ENCODE data around the gene YAF2. TPM values are rescaled to one million over a fixed set of nuclear protein-coding genes. Genes with fewer than 3 reads are reported as not detected.

Gene YAF2
- total RNA-seq, 4 donors from 2014 or later, result 22.7 to 55.4 (median 24.5) TPM

GRCh38 chr12:42145197-42145549 lies 92.9 kb downstream of the YAF2 start:
- Histone ChIP-seq H3K4me1 (peaks cover 0 to 27% (median 10%) of the 10 kb centered on the region in 4 donors), H3K27ac (peak overlapping the region; percentile 89 to 97 (median 92)), H3K27me3 (no peaks in the 10 kb centered on the region), H3K36me3 (no peaks in the 10 kb centered on the region), H3K9me3 (no peaks in the 10 kb centered on the region), H3K4me3 (peak overlapping the region; percentile 64 to 95 (median 74))
- in situ Hi-C loops (cut with MboI; ENCODE audit: low pct_ligation_motif_present in 1 of 4, low pct_unique_long_range_greater_than_20kb in 1 of 4, low sequenced_read_pairs in 3 of 4) (loop anchor here in 3 of 4 donors (10.0 to 25.0 kb wide), 5 partner anchors 90 to 1192 kb away; partner anchors contain the start of genes YAF2 (in 2 of the 3), PPHLN1 (in 1 of the 3) and ZCRB1 (in 1 of the 3)), intact Hi-C loops (cut with DNase I; ENCODE audit: low total_unique reads) (no loop called here)
- TF ChIP-seq EP300 (IDR thresholded peaks at IDR 0.05; ENCODE audit: low read depth) (no peak), POLR2AphosphoS5 (IDR thresholded peaks at IDR 0.05) (no peak), POLR2A (IDR thresholded peaks at IDR 0.05) (no peak), CTCF (IDR thresholded peaks at IDR 0.05) (no peak)
- 4 to 22% methylated on average over 6 to 8 of the region's 8 CpGs for WGBS, 2 donors (ENCODE audit: low coverage in 1 of 2)
- no peak for DNase-seq

- in situ Hi-C loops (cut with MboI; ENCODE audit: low pct_ligation_motif_present in 1 of 4, low pct_unique_long_range_greater_than_20kb in 1 of 4, low sequenced_read_pairs in 3 of 4) (loop anchor here in 3 of 4 donors (10.0 to 25.0 kb wide), 5 partner anchors 90 to 1193 kb away; partner anchors contain the start of genes YAF2 (in 2 of the 3), PPHLN1 (in 1 of the 3) and ZCRB1 (in 1 of the 3)), intact Hi-C loops (cut with DNase I; ENCODE audit: low total_unique reads) (loop anchor here (5.0 kb wide), 1 partner anchor 93 kb away; the partner anchor contains the start of gene YAF2)
- peak; percentile 95 for DNase-seq
- H3K4me1 ChIP-seq, result peaks cover 0 to 27% (median 10%) of the 10 kb centered on the region in 4 donors
- no peaks in the 10 kb centered on the region for H3K9me3 ChIP-seq
- peak within 1 kb of the TSS; percentile 89 to 97 (median 92) for H3K27ac ChIP-seq
- H3K36me3 ChIP-seq, result no peaks in the 10 kb centered on the region
- 1% methylated on average over 36 of the region's 106 CpGs; no CpG with 5 or more reads in 1 of the 2 donors for WGBS, 2 donors (ENCODE audit: low coverage in 1 of 2)
- TF ChIP-seq CTCF (IDR thresholded peaks at IDR 0.05), result no peak
- no peak for TF ChIP-seq EP300 (IDR thresholded peaks at IDR 0.05; ENCODE audit: low read depth)
- TF ChIP-seq POLR2AphosphoS5 (IDR thresholded peaks at IDR 0.05), result peak; percentile 83 to 92 (median 88)
- peak; percentile 65 for TF ChIP-seq POLR2A (IDR thresholded peaks at IDR 0.05)
- H3K4me3 ChIP-seq, result peak within 1 kb of the TSS; percentile 64 to 95 (median 74)
- no peaks in the 10 kb centered on the region for H3K27me3 ChIP-seq
Observed at GRCh38 chr12:42144408-42145196, 93.4 kb downstream of the YAF2 start, which contains the start of gene GXYLT1. GXYLT1 (minus strand) TSS chr12:42144874; CDS start chr12:42144646, 228 bp downstream.

- no peak for DNase-seq
- intact Hi-C loops (cut with DNase I; ENCODE audit: low total_unique reads) (loop anchor here (5.0 kb wide), 1 partner anchor 93 kb away; the partner anchor contains the start of gene YAF2), in situ Hi-C loops (cut with MboI; ENCODE audit: low pct_ligation_motif_present in 1 of 4, low pct_unique_long_range_greater_than_20kb in 1 of 4, low sequenced_read_pairs in 3 of 4) (loop anchor here in 3 of 4 donors (10.0 to 25.0 kb wide), 5 partner anchors 91 to 1193 kb away; partner anchors contain the start of genes YAF2 (in 2 of the 3), PPHLN1 (in 1 of the 3) and ZCRB1 (in 1 of the 3))
- no peaks in the 10 kb centered on the region for H3K36me3 ChIP-seq
- no peaks in the 10 kb centered on the region for H3K9me3 ChIP-seq
- H3K27ac ChIP-seq, result peak overlapping the region; percentile 89 to 97 (median 92)
- H3K4me1 ChIP-seq, result peaks cover 0 to 27% (median 10%) of the 10 kb centered on the region in 4 donors
- no peaks in the 10 kb centered on the region for H3K27me3 ChIP-seq
- WGBS, 2 donors (ENCODE audit: low coverage in 1 of 2), result 0% methylated on average over 21 of the region's 21 CpGs; no CpG with 5 or more reads in 1 of the 2 donors
- H3K4me3 ChIP-seq, result peak overlapping the region; percentile 64 to 95 (median 74)
- TF ChIP-seq CTCF (IDR thresholded peaks at IDR 0.05), result no peak
- no peak for TF ChIP-seq POLR2A (IDR thresholded peaks at IDR 0.05)
- no peak for TF ChIP-seq POLR2AphosphoS5 (IDR thresholded peaks at IDR 0.05)
- no peak for TF ChIP-seq EP300 (IDR thresholded peaks at IDR 0.05; ENCODE audit: low read depth)
Observed at GRCh38 chr12:42144158-42144407, 94.0 kb downstream of the YAF2 start.

Measured in transverse colon (tissue), 4 donors.